ENCODE data around the gene EPN2.

Gene EPN2

GRCh38 chr17:19381741-19382444 is 144.7 kb downstream of the EPN2 start:
- H3K9me3 Mint-ChIP-seq: no peaks in the 10 kb centered on the region
- ATAC-seq: no peak
- peaks cover 7% of the 10 kb centered on the region for H3K27me3 Mint-ChIP-seq
- H3K36me3 Mint-ChIP-seq: peaks cover 43% of the 10 kb centered on the region
- no peak overlapping the region for H3K4me3 Mint-ChIP-seq
- H3K4me1 Mint-ChIP-seq: peaks cover 22% of the 10 kb centered on the region
- H3K27ac Mint-ChIP-seq: no peak overlapping the region

- Mint-ChIP-seq H3K4me3 (no peak overlapping the region), H3K27me3 (peaks cover 12% of the 10 kb centered on the region), H3K4me1 (peaks cover 18% of the 10 kb centered on the region), H3K9me3 (no peaks in the 10 kb centered on the region), H3K27ac (no peak overlapping the region), H3K36me3 (peaks cover 43% of the 10 kb centered on the region)
- ATAC-seq: no peak
Measured at GRCh38 chr17:19382531-19383444, 145.6 kb downstream of the EPN2 start.

GRCh38 chr17:19383681-19384470 is 146.7 kb downstream of the EPN2 start:
- Mint-ChIP-seq H3K27me3 (peaks cover 17% of the 10 kb centered on the region), H3K36me3 (peaks cover 43% of the 10 kb centered on the region), H3K4me1 (peaks cover 16% of the 10 kb centered on the region), H3K4me3 (no peak overlapping the region), H3K27ac (no peak overlapping the region), H3K9me3 (no peaks in the 10 kb centered on the region)
- ATAC-seq: no peak

- Mint-ChIP-seq H3K27ac (no peak overlapping the region), H3K27me3 (peaks cover 17% of the 10 kb centered on the region), H3K4me3 (no peak overlapping the region), H3K36me3 (peaks cover 43% of the 10 kb centered on the region), H3K4me1 (peaks cover 6% of the 10 kb centered on the region), H3K9me3 (no peaks in the 10 kb centered on the region)
- ATAC-seq: no peak
Measured at GRCh38 chr17:19384723-19385391, 147.7 kb downstream of the EPN2 start.

GRCh38 chr17:19385521-19385983 is 148.4 kb downstream of the EPN2 start:
- no peaks in the 10 kb centered on the region for H3K9me3 Mint-ChIP-seq
- H3K4me1 Mint-ChIP-seq: peaks cover 6% of the 10 kb centered on the region
- peaks cover 17% of the 10 kb centered on the region for H3K27me3 Mint-ChIP-seq
- ATAC-seq: no peak
- H3K36me3 Mint-ChIP-seq: peaks cover 40% of the 10 kb centered on the region
- no peak overlapping the region for H3K4me3 Mint-ChIP-seq
- H3K27ac Mint-ChIP-seq: no peak overlapping the region
